Pancreas (tissue), 10 donors: ENCODE data around the gene ISLR. TPM values are rescaled to one million over a fixed set of nuclear protein-coding genes. Genes with fewer than 3 reads are reported as not detected.

Experiments used
- ATAC-seq, 4 donors: fragments of 200-7000 bp; cut with Tn5 transposase; one replicate each; pipeline versions ENCODE4 v1.8.0 to v1.9.1; 2020; ENCODE audit warnings: mild to moderate bottlenecking in 4 of 4, moderate library complexity in 4 of 4
- DNase-seq, 6 donors: peaks; one replicate each; pipeline ENCODE4 v3.0.0-alpha.2; 2020
- FAIRE-seq: peaks from 2 replicates; lab custom pipeline; 2012; peaks lifted over from hg19 to GRCh38; lab: Jason Lieb, UNC
- H3K27ac ChIP-seq, 4 donors: fragments of 200-600 bp; sonication (generic); 1 replicate in 3 of 4; 2 replicates in 1 of 4; pipeline versions ENCODE4 v1.5.0 to v1.8.0; 2020
- H3K27me3 ChIP-seq, 4 donors: fragments of 200-600 bp; one replicate each; pipeline ENCODE4 v1.8.0; 2021
- H3K36me3 ChIP-seq, 3 donors: fragments of 200-600 bp; sonication (generic) in 1 of 3; one replicate each; pipeline versions ENCODE4 v1.5.0 to v1.8.0; 2020 to 2021
- H3K4me1 ChIP-seq, 3 donors: fragments of 200-600 bp; one replicate each; pipeline ENCODE4 v1.8.0; 2021
- H3K4me3 ChIP-seq, 4 donors: fragments of 200-600 bp; sonication (generic) in 2 of 4; one replicate each; pipeline versions ENCODE4 v1.5.0 to v1.8.0; 2020 to 2021
- H3K9me3 ChIP-seq, 4 donors: fragments of 200-600 bp; one replicate each; pipeline ENCODE4 v1.8.0; 2021
- CTCF ChIP-seq, 4 donors: fragments of 200-600 bp; sonication (generic) in 3 of 4; IDR thresholded peaks; one replicate each; pipeline versions ENCODE4 v1.5.0 to v1.8.0; 2021; ENCODE audit warnings: antibody characterized with exemption in 4 of 4
- WGBS, 2 donors: extraction: QIAGEN DNeasy Blood & Tissue Kit; methylation state at CpG; one replicate each; pipeline ENCODE4 v1.1.7; 2013; 5-methylcytosine and 5-hydroxymethylcytosine counted together
- intact Hi-C, 3 donors: fragments of 100-400 bp; cut with DNase I; formaldehyde crosslinking; loops; one replicate each; pipeline versions ENCODE4 v1.11.1 to v1.14.2; 2022
- polyA plus RNA-seq, 2 donors: library from polyadenylated mRNA; stranded (reverse); fragments of 200-250 nt; gene quantifications; one replicate each; pipeline ENCODE4 v1.2.3, GENCODE V29; 2013
- total RNA-seq, 6 donors: library from RNA; stranded (reverse); fragmentation: NEBNext Ultra II Directional in 4 of 6; extraction: Animal tissue kit (Norgen Biotek cat#: 25700) in 4 of 6; gene quantifications; one replicate each; pipeline versions ENCODE4 v1.2.1 to v1.2.4, GENCODE V29; 2021 to 2023
- donor health status: healthy with polysubstance abuse.
- donor health status: DM: no; HTN: no; CAD: no; lungs with moderate emphysema.
- donor health status: DM: no; HTN: no; CAD: no.
- donor health status: control.
- donor health status: control.
- donor health status: Bipolar disorder and iron deficiency.
- donor health status: DM: yes; HTN: yes; CAD: no.
- donor health status: DM: no; HTN: no; CAD: no.
- donor health status: DM: no; HTN: no; CAD: no.
- donor health status: DM: yes; HTN: yes; CAD: no.

Gene ISLR
- total and polyA plus RNA-seq, 8 donors: 1.5 to 29.4 (median 3.3) TPM

GRCh38 chr15:74137537-74137894 lies 36.0 kb upstream of the ISLR start:
- Histone ChIP-seq H3K4me1 (peaks cover 0 to 15% (median 0%) of the 10 kb centered on the region in 3 donors), H3K27ac (no peak overlapping the region), H3K9me3 (no peaks in the 10 kb centered on the region), H3K36me3 (no peaks in the 10 kb centered on the region), H3K27me3 (peaks cover 0 to 32% (median 2%) of the 10 kb centered on the region in 4 donors), H3K4me3 (no peak overlapping the region)
- WGBS, 2 donors: 78 to 82% methylated on average over 2 of the region's 2 CpGs
- TF ChIP-seq CTCF (IDR thresholded peaks at IDR 0.05): no peak
- DNase-seq (no peak), ATAC-seq (no peak), FAIRE-seq (no peak)
- intact Hi-C loops: no loop called here

GRCh38 chr15:74138642-74139041 lies 34.9 kb upstream of the ISLR start:
- Histone ChIP-seq H3K4me3 (no peak overlapping the region), H3K4me1 (peaks cover 0 to 15% (median 0%) of the 10 kb centered on the region in 3 donors), H3K36me3 (no peaks in the 10 kb centered on the region), H3K27ac (no peak overlapping the region), H3K9me3 (no peaks in the 10 kb centered on the region), H3K27me3 (peaks cover 0 to 22% (median 2%) of the 10 kb centered on the region in 4 donors)
- FAIRE-seq (no peak), DNase-seq (no peak), ATAC-seq (no peak)
- WGBS, 2 donors: 80 to 94% methylated on average over 4 of the region's 4 CpGs
- intact Hi-C loops: no loop called here
- TF ChIP-seq CTCF (IDR thresholded peaks at IDR 0.05): no peak

- Histone ChIP-seq H3K4me1 (peaks cover 0 to 4% (median 0%) of the 10 kb centered on the region in 3 donors), H3K4me3 (no peak overlapping the region), H3K27me3 (no peaks in the 10 kb centered on the region), H3K9me3 (no peaks in the 10 kb centered on the region), H3K27ac (no peak overlapping the region), H3K36me3 (no peaks in the 10 kb centered on the region)
- 95 to 96% methylated on average over 1 of the region's 1 CpG for WGBS, 2 donors
- DNase-seq (no peak), ATAC-seq (no peak), FAIRE-seq (no peak)
- TF ChIP-seq CTCF (IDR thresholded peaks at IDR 0.05): no peak
- intact Hi-C loops: no loop called here
These were observed 31.9 kb upstream of the ISLR start for GRCh38 chr15:74141591-74141990.

- WGBS, 2 donors: 48 to 61% methylated on average over 6 of the region's 6 CpGs
- Histone ChIP-seq H3K4me3 (no peak overlapping the region), H3K27me3 (no peaks in the 10 kb centered on the region), H3K36me3 (no peaks in the 10 kb centered on the region), H3K9me3 (no peaks in the 10 kb centered on the region), H3K4me1 (no peaks in the 10 kb centered on the region), H3K27ac (no peak overlapping the region)
- no peak for TF ChIP-seq CTCF (IDR thresholded peaks at IDR 0.05)
- FAIRE-seq (no peak), ATAC-seq (no peak), DNase-seq (no peak)
- intact Hi-C loops: no loop called here
These were observed 29.2 kb upstream of the ISLR start for GRCh38 chr15:74144153-74144775.

- ATAC-seq: no peak
- Histone ChIP-seq H3K27me3 (no peaks in the 10 kb centered on the region), H3K36me3 (no peaks in the 10 kb centered on the region), H3K4me1 (no peaks in the 10 kb centered on the region), H3K4me3 (no peak overlapping the region), H3K27ac (no peak overlapping the region), H3K9me3 (no peaks in the 10 kb centered on the region)
- 92 to 96% methylated on average over 1 of the region's 1 CpG for WGBS, 2 donors
- TF ChIP-seq CTCF (IDR thresholded peaks at IDR 0.05): no peak
- DNase-seq: no peak
- intact Hi-C loops: no loop called here
- no peak for FAIRE-seq
These were observed 27.2 kb upstream of the ISLR start for GRCh38 chr15:74146277-74146800.
